GM23338 (cell line): Measurements from ENCODE around the gene SNAPC2. TPM values are rescaled to one million over a fixed set of nuclear protein-coding genes. Genes with fewer than 3 reads are reported as not detected.
A peak's percentile ranks its signal among the peaks of the same experiment; 100 is the strongest.

Source experiments
- ATAC-seq: fragments of 200-7000 bp; cut with Tn5 transposase; 3 replicates; pipeline ENCODE4 v1.9.1; 2020
- DNase-seq: peaks from one replicate; pipeline ENCODE4 v3.0.0-alpha.2; 2015; ENCODE audit warnings: low spot score
- H2AFZ ChIP-seq: fragments of 200-600 bp; sonication (generic); 2 replicates; pipeline ENCODE4 v1.8.0; 2016; ENCODE audit warnings: antibody characterized with exemption, mild to moderate bottlenecking, moderate library complexity
- H3F3A ChIP-seq: fragments of 200-600 bp; sonication (generic); replicated peaks from 2 replicates; pipeline ENCODE4 v1.8.0; 2017; ENCODE audit warnings: antibody characterized with exemption, mixed run types, low read depth
- H3K27ac ChIP-seq: fragments of 200-600 bp; sonication (generic); 2 replicates; pipeline ENCODE4 v1.6.1; 2016; ENCODE audit warnings: low read depth
- H3K27me3 ChIP-seq: fragments of 200-600 bp; sonication (generic); 2 replicates; pipeline ENCODE4 v1.8.0; 2016; ENCODE audit warnings: mild to moderate bottlenecking, mixed run types, moderate library complexity; ENCODE audit not compliant: insufficient read depth
- H3K36me3 ChIP-seq: fragments of 200-600 bp; sonication (generic); 2 replicates; pipeline ENCODE4 v1.8.0; 2016; ENCODE audit warnings: mild to moderate bottlenecking; ENCODE audit not compliant: insufficient read depth
- H3K4me1 ChIP-seq: fragments of 200-600 bp; sonication (generic); 2 replicates; pipeline ENCODE4 v1.8.0; 2016; ENCODE audit warnings: mild to moderate bottlenecking, moderate library complexity; ENCODE audit not compliant: insufficient read depth
- H3K4me2 ChIP-seq: fragments of 200-600 bp; sonication (generic); 2 replicates; pipeline ENCODE4 v1.7.1; 2017; ENCODE audit warnings: mixed run types
- H3K4me3 ChIP-seq: fragments of 200-600 bp; sonication (generic); 2 replicates; pipeline ENCODE4 v1.6.1; 2016; ENCODE audit warnings: mixed run types
- H3K79me2 ChIP-seq: fragments of 200-600 bp; sonication (generic); replicated peaks from 2 replicates; pipeline ENCODE4 v1.8.0; 2017; ENCODE audit warnings: mild to moderate bottlenecking; ENCODE audit not compliant: insufficient read depth
- H3K9me2 ChIP-seq: fragments of 200-600 bp; sonication (generic); 2 replicates; pipeline ENCODE4 v1.8.0; 2017; ENCODE audit not compliant: insufficient read depth
- H4K20me1 ChIP-seq: fragments of 200-600 bp; sonication (generic); replicated peaks from 2 replicates; pipeline ENCODE4 v1.8.0; 2017; ENCODE audit warnings: mild to moderate bottlenecking; ENCODE audit not compliant: insufficient read depth
- H3K27ac Mint-ChIP-seq: 2 replicates; pipeline ENCODE4 v1.8.0; 2020; ENCODE audit warnings: inconsistent platforms, mild to moderate bottlenecking, moderate library complexity, mixed read lengths
- H3K27me3 Mint-ChIP-seq: 3 replicates; pipeline ENCODE4 v1.8.0; 2022; ENCODE audit warnings: low read depth, mild to moderate bottlenecking, moderate library complexity, mixed read lengths, inconsistent platforms; ENCODE audit not compliant: insufficient read depth, poor library complexity
- H3K36me3 Mint-ChIP-seq: 3 replicates; pipeline ENCODE4 v1.8.0; 2021; ENCODE audit warnings: low read depth, mild to moderate bottlenecking, inconsistent platforms, moderate library complexity, mixed read lengths
- H3K4me1 Mint-ChIP-seq: 3 replicates; pipeline ENCODE4 v1.8.0; 2020; ENCODE audit warnings: mild to moderate bottlenecking, inconsistent platforms, mixed read lengths
- H3K4me3 Mint-ChIP-seq: 3 replicates; pipeline ENCODE4 v1.8.0; 2021; ENCODE audit warnings: moderate library complexity, mild to moderate bottlenecking, inconsistent platforms, mixed read lengths
- H3K9me3 Mint-ChIP-seq: 3 replicates; pipeline ENCODE4 v1.8.0; 2020; ENCODE audit warnings: moderate library complexity, mild to moderate bottlenecking, inconsistent platforms, mixed read lengths
- CREB1 ChIP-seq: fragments of 250-450 bp; sonication (Bioruptor Pico); IDR thresholded peaks from 2 replicates; pipeline ENCODE4 v1.5.0; 2020; ENCODE audit warnings: low read depth, mild to moderate bottlenecking, moderate library complexity
- EZH2 ChIP-seq: fragments of 200-600 bp; sonication (generic); IDR thresholded peaks from one replicate; pipeline ENCODE4 v1.8.0; 2017; ENCODE audit warnings: antibody characterized with exemption, mild to moderate bottlenecking, low read depth; ENCODE audit not compliant: unreplicated experiment
- NANOG ChIP-seq: IDR thresholded peaks from 2 replicates; pipeline ENCODE4 v1.6.1; 2016; ENCODE audit warnings: antibody characterized with exemption, borderline replicate concordance
- ZNF331 ChIP-seq: fragments of 250-450 bp; sonication (Bioruptor Pico); IDR thresholded peaks from 2 replicates; pipeline ENCODE4 v1.5.0; 2020; ENCODE audit warnings: low read depth, mild to moderate bottlenecking, moderate library complexity
- polyA plus RNA-seq: library from polyadenylated mRNA; unstranded; fragments of >200 nt; fragmentation: Nextera tagmentation; extraction: Ambion mirVana; gene quantifications from 2 replicates; pipeline ENCODE4 v1.2.1, GENCODE V29; 2016
- total RNA-seq: library from RNA; depleted of rRNA; stranded (reverse); fragments of >200 nt; shearing (Covaris generic); gene quantifications from 2 replicates; pipeline ENCODE4 v1.2.3, GENCODE V29; 2014
- TF ChIP-seq, protein P1 (sequence below), 2 experiments: fragments of 200-600 bp in 1 of 2; sonication (generic) in 1 of 2; conservative IDR thresholded peaks; 2 replicates each; pipeline versions ENCODE4 v1.5.1 to v1.6.1; 2016 to 2017; ENCODE audit warnings: antibody characterized with exemption in 2 of 2, low read depth in 2 of 2, mild to moderate bottlenecking in 2 of 2, moderate library complexity in 1 of 2

The SNAPC2 gene
- total and polyA plus RNA-seq, 2 experiments from 2014 or later, result 17.1 to 25.1 TPM

DNA sequence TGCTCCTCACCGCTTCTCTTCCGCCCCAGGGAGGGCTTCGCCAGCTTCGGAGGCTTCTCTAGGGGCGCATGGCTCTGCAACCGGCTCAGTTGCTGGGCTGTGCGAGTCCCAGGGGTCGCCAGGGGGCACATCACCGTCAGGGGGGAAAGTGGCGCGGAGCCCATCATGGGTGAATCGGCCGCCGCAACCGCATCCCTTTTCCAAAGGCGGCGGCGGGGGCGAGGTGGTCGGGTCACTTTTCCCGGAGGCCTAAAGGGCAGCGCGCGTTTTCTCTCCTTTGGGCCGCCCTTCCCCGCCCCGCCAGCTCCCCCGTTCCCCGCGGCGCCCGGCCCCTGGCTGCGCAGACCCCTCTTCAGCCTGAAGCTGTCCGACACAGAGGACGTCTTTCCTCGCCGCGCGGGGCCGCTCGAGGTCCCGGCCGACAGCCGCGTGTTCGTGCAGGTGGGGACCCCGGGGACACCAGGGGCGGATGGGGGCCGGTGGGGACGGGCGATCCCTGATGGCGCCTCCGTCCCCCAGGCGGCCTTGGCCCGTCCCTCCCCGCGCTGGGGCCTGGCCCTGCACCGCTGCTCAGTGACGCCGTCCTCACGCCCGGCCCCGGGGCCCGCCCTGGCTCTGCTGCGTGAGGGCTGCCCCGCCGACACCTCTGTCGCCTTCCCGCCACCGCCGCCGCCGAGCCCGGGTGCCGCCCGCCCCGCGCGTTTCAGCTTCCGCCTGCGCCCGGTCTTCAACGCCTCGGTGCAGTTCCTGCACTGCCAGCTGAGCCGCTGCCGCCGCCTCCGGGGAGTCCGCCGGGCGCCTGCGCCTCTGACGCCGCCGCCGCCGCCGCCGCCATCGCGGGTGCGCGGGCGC is 3.8 kb upstream of the SNAPC2 start (continued):
- TF ChIP-seq, protein P1, sequence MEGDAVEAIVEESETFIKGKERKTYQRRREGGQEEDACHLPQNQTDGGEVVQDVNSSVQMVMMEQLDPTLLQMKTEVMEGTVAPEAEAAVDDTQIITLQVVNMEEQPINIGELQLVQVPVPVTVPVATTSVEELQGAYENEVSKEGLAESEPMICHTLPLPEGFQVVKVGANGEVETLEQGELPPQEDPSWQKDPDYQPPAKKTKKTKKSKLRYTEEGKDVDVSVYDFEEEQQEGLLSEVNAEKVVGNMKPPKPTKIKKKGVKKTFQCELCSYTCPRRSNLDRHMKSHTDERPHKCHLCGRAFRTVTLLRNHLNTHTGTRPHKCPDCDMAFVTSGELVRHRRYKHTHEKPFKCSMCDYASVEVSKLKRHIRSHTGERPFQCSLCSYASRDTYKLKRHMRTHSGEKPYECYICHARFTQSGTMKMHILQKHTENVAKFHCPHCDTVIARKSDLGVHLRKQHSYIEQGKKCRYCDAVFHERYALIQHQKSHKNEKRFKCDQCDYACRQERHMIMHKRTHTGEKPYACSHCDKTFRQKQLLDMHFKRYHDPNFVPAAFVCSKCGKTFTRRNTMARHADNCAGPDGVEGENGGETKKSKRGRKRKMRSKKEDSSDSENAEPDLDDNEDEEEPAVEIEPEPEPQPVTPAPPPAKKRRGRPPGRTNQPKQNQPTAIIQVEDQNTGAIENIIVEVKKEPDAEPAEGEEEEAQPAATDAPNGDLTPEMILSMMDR (conservative IDR thresholded peaks at IDR 0.05; ENCODE audit: low read depth in 2 of 2), result peak; percentile 23 to 31; a peak in 3 of 4 replicates

DNA sequence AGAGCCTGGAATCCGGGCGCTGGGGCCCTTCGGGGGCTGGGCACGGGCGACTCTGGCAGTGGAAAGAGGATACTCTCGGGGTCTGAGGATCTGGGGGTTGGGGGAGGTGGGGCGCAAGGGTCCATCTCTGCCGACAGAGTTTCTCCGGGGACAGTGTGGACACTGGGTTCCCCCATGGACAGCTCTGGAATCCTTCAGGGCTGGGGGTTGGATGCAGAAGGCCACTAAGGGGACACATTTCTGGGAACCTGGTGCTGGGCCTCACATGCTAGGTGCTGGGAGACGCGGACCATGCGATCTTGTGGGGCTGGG is 3.2 kb upstream of the SNAPC2 start:
- Mint-ChIP-seq H3K36me3 (peaks cover 10% of the 10 kb centered on the region), H3K4me1 (peaks cover 15% of the 10 kb centered on the region), H3K27me3 (peaks cover 51% of the 10 kb centered on the region), H3K9me3 (peaks cover 2% of the 10 kb centered on the region; the same call in 1 of the 3 replicates), H3K4me3 (peak overlapping the region; percentile 85), H3K27ac (no peak overlapping the region)
- peaks cover 57% of the 10 kb centered on the region for H3K27me3 ChIP-seq
- DNase-seq (peak; percentile 47), ATAC-seq (no peak)
- peak overlapping the region; percentile 91 for H3K4me2 ChIP-seq
- peak overlapping the region; percentile 88 for H2AFZ ChIP-seq
- H3K9me2 ChIP-seq, result no peaks in the 10 kb centered on the region
- no peak for TF ChIP-seq NANOG
- peak; percentile 69 for TF ChIP-seq EZH2
- H4K20me1 ChIP-seq, result peaks cover 14% of the 10 kb centered on the region; the same call in 1 of the 2 replicates
- H3K36me3 ChIP-seq, result no peaks in the 10 kb centered on the region
- no peaks in the 10 kb centered on the region; the same call in 1 of the 2 replicates for H3K4me1 ChIP-seq
- H3K27ac ChIP-seq, result no peak overlapping the region
- H3K4me3 ChIP-seq, result peak overlapping the region; percentile 64
- peaks cover 26% of the 10 kb centered on the region for H3F3A ChIP-seq
- no peaks in the 10 kb centered on the region for H3K79me2 ChIP-seq

DNA sequence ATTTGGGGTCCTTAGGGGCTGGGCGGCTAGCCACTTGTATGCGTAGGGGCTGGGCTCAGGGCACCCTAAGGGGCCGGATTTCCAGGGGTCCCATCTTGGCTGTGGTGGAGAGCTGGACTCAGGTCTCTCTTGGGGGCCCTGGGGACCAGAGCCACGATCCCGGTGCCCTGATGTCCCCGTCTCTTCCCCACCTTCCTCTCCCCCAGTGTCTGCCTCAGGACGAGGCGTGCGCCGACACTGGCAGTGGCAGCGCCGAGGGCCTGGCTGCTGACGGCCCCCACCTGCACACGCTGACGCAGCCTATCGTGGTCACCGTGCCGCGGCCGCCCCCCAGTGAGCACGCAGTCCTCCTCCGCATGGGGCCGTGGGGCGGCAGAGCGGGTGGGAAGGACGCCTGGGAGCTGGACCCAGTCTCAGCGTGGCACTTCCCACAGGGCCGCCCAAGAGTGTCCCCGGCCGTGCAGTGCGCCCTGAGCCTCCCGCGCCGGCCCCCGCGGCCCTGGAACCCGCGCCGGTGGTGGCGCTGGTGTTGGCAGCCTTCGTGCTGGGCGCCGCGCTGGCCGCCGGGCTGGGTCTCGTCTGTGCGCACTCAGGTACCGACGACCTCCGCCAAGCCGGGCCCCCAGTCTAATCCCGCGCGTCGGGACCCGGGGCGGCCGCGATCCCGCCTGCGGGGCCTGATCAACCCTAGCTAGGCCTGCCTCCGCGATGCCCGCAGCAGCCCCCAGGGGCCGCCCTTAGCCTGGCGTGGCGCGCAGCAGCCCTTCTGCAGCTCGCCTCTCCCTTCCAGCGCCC is 2.7 kb upstream of the SNAPC2 start:
- DNase-seq, result peak; percentile 83
- Histone ChIP-seq H4K20me1 (peaks cover 14% of the 10 kb centered on the region; the same call in 1 of the 2 replicates), H3K27ac (no peak overlapping the region), H3K9me2 (no peaks in the 10 kb centered on the region), H3K4me3 (peak overlapping the region; percentile 64), H3F3A (peaks cover 26% of the 10 kb centered on the region), H3K27me3 (peaks cover 57% of the 10 kb centered on the region), H3K36me3 (no peaks in the 10 kb centered on the region), H2AFZ (peak overlapping the region; percentile 88), H3K4me1 (no peaks in the 10 kb centered on the region; the same call in 1 of the 2 replicates), H3K4me2 (peak overlapping the region; percentile 91), H3K79me2 (no peaks in the 10 kb centered on the region)
- Mint-ChIP-seq H3K4me1 (peaks cover 15% of the 10 kb centered on the region), H3K9me3 (peaks cover 2% of the 10 kb centered on the region; the same call in 1 of the 3 replicates), H3K4me3 (peak overlapping the region; percentile 85), H3K36me3 (peaks cover 12% of the 10 kb centered on the region; the same call in 2 of the 3 replicates), H3K27ac (no peak overlapping the region), H3K27me3 (peaks cover 51% of the 10 kb centered on the region)
- peak; percentile 52 for ATAC-seq
- TF ChIP-seq NANOG (no peak), CREB1 (CRISPR knock-in tag) (0 out of 2 replicates have a peak, but pooled peaks have one; percentile 14), EZH2 (peak; percentile 63), ZNF331 (no peak)
- TF ChIP-seq, protein P1 (conservative IDR thresholded peaks at IDR 0.05; ENCODE audit: low read depth in 2 of 2), result peak; percentile 59 to 71
